Stimulated activated naive CD8-positive, alpha-beta T cell treated with anti-CD3 and anti-CD28 coated beads, Interleukin-15, amount 100 ng/mL, for 72 hours (primary cell): ENCODE data around the gene WDR6.
"Not testable (repeated sequence)": the region's sequence is repeated elsewhere in the genome, so short reads cannot be mapped to it uniquely, and the experiment has no call there.

Experiments
- ATAC-seq: fragments of 150-1000 bp; cut with Tn5 transposase; 2 replicates; pipeline ENCODE4 v1.10.0; 2021; ENCODE audit warnings: mild to moderate bottlenecking, moderate library complexity
- DNase-seq, 2 donors: peaks; one replicate each; pipeline ENCODE4 v3.0.0; 2021 to 2022
- H3K27ac Mint-ChIP-seq, 2 donors: one replicate each; pipeline ENCODE4 v1.8.0; 2022; ENCODE audit warnings: mild to moderate bottlenecking in 2 of 2, mixed read lengths in 2 of 2, moderate library complexity in 2 of 2
- H3K27me3 Mint-ChIP-seq: one replicate; pipeline ENCODE4 v1.8.0; 2022; ENCODE audit warnings: mixed read lengths
- H3K4me1 Mint-ChIP-seq: one replicate; pipeline ENCODE4 v1.8.0; 2022; ENCODE audit warnings: mild to moderate bottlenecking, mixed read lengths
- H3K4me3 Mint-ChIP-seq, 2 donors: one replicate each; pipeline ENCODE4 v1.8.0; 2022; ENCODE audit warnings: mild to moderate bottlenecking in 2 of 2, mixed read lengths in 2 of 2, moderate library complexity in 1 of 2
- H3K9me3 Mint-ChIP-seq, 2 donors: one replicate each; pipeline ENCODE4 v1.8.0; 2022; ENCODE audit warnings: mixed read lengths in 2 of 2

WDR6 gene

DNA sequence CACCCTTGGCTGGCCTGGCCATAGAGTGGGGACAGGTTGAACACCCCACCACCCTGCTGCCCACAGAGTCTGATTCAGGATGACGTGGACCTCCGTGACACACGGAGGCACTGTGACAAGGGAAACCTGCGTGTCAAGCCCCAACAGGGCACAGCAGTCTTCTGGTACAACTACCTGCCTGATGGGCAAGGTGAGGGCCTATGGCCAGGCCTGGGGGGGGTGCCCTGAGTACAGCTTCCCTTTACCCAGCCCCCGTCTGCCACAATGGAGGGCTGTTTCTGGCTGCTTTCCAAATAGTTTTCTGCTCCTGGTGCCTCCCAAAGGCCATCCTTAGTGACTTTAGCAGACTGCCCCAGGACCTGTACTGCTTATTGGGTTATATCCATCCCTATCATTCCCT, 1.2 kb upstream of the WDR6 start:
- no peak overlapping the region for H3K27ac Mint-ChIP-seq
- peak overlapping the region; percentile 94 to 99 for H3K4me3 Mint-ChIP-seq
- peaks cover 36% of the 10 kb centered on the region for H3K4me1 Mint-ChIP-seq
- H3K27me3 Mint-ChIP-seq = no peaks in the 10 kb centered on the region
- ATAC-seq = no peak
- no peaks in the 10 kb centered on the region for H3K9me3 Mint-ChIP-seq
- no peak for DNase-seq

DNA sequence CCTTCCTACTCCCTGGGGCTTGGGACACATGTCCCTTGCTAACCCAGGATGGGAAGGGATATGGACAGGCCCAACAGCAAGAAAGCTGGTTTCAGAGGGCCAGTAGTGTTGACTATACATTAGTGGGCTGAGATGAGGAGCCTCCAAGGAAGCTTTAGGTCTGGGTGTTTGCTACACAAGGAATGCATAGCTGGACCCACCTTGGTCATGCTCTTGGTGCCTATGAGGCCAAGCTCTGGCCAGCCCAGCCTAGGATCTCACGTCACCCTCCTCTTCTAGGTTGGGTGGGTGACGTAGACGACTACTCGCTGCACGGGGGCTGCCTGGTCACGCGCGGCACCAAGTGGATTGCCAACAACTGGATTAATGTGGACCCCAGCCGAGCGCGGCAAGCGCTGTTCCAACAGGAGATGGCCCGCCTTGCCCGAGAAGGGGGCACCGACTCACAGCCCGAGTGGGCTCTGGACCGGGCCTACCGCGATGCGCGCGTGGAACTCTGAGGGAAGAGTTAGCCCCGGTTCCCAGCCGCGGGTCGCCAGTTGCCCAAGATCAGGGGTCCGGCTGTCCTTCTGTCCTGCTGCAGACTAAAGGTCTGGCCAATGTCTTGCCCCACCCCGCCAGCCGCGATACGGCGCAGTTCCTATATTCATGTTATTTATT, 653 bp upstream of the WDR6 start:
- ATAC-seq (no peak), DNase-seq (no peak)
- H3K4me3 Mint-ChIP-seq = peak overlapping the region; percentile 94 to 99
- peak overlapping the region; percentile 99 to 100 for H3K27ac Mint-ChIP-seq
- H3K27me3 Mint-ChIP-seq = no peaks in the 10 kb centered on the region
- no peaks in the 10 kb centered on the region for H3K9me3 Mint-ChIP-seq
- peaks cover 36% of the 10 kb centered on the region for H3K4me1 Mint-ChIP-seq

DNA sequence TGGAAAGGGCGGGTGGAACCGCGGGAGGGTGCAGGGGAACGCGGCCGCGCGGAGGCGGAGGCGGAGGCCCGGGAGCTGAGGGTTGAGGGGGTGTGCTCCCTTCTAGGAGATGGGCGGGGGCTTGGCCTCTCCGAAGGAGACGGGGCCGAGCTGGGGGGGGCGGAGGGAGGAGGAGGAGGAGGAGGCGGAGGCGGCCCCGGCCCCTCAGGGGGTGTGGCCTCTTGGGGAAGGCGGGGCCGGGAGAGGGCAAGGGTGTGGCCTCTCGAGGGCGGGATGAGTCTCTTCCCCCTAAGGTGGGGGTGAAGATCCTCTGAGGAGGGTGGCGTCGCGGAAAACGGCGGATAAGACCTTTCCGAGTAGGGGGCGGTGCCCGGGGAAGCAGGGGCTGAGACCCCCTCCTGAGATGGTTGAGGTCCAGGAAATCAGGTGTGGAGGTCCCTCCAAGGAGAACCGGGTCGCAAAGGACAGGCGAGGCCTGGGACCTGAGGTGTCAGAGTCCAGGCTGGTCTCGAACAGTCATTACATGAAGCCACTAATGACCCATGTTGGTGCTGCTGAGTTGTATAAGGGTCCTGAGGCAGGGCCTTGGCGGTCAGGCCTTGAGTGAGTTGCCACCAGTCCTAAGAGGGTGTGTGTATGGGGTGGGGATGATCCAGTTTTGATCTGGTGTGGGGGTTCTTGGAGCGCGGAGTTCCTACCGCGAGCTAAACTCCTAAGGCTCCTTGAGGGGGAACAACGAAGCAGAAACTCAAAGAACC, 759 bp downstream of the WDR6 start:
- ATAC-seq (peak; percentile 66), DNase-seq (peak; percentile 80 to 88)
- Mint-ChIP-seq H3K27ac (peak overlapping the region; percentile 99 to 100), H3K4me1 (peaks cover 44% of the 10 kb centered on the region), H3K27me3 (no peaks in the 10 kb centered on the region), H3K9me3 (no peaks in the 10 kb centered on the region), H3K4me3 (peak overlapping the region; percentile 94 to 99)

DNA sequence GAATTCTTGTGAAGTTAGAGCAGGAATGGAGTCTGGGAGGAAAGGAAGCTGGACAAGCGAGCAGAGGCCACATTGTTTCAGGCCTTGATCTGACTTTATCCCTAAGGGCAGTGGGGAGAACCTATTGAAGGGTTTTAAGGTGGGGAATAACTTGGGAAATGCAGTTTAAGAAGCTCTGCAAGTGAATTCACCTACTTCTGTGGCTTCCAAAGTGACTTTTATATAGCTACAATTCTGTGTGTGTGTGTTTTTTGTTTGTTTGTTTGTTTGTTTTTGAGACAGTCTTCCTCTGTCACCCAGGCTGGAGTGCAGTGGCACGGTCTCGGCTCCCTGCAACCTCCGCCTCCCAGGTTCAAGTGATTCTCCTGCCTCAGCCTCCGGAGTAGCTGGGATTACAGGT, 1.4 kb downstream of the WDR6 start:
- Mint-ChIP-seq H3K4me1 (peaks cover 51% of the 10 kb centered on the region), H3K4me3 (peak overlapping the region; percentile 94 to 99), H3K27ac (peak overlapping the region in 1 of 2 donors; percentile 100)
- not testable (repeated sequence) for ATAC-seq, H3K27me3 Mint-ChIP-seq, DNase-seq, H3K9me3 Mint-ChIP-seq

DNA sequence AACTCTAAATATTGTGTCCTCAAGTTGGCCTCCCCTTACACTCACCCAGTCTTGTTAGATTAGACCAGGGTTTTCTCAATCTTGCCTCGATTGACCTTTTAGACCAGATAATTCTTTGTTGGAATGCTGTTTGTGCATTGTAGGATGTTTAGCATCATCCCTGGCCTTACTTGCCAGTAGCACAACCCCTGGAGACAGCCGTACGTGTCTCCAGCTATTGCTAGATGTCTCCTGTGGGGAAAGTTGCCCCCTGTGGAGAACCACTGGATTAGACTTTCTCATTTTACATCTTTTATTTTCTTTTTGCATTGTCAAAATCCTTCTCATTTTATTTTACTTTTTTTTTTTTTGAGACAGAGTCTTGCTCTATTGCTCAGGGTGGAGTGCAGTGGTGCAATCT, 2.2 kb downstream of the WDR6 start:
- H3K4me3 Mint-ChIP-seq = peak overlapping the region; percentile 3 to 20
- ATAC-seq = no peak
- peak overlapping the region in 1 of 2 donors; percentile 74 for H3K27ac Mint-ChIP-seq

DNA sequence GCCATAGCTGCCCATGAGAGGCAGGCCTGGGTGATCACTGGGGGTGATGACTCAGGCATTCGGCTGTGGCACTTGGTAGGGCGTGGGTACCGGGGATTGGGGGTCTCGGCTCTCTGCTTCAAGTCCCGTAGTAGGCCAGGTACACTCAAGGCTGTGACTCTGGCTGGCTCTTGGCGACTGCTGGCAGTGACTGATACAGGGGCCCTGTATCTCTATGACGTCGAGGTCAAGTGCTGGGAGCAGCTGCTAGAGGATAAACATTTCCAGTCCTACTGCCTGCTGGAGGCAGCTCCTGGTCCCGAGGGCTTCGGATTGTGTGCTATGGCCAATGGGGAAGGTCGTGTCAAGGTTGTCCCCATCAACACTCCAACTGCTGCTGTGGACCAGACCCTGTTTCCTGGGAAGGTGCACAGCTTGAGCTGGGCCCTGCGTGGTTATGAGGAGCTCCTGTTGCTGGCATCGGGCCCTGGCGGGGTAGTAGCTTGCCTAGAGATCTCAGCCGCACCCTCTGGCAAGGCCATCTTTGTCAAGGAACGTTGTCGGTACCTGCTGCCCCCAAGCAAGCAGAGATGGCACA, 5.3 kb downstream of the WDR6 start:
- DNase-seq = no peak
- Mint-ChIP-seq H3K9me3 (no peaks in the 10 kb centered on the region), H3K27me3 (no peaks in the 10 kb centered on the region), H3K4me1 (peaks cover 59% of the 10 kb centered on the region), H3K27ac (peak overlapping the region in 1 of 2 donors; percentile 71), H3K4me3 (no peak overlapping the region)
- ATAC-seq = no peak

More for the DNA sequence above, 2.2 kb downstream of the WDR6 start:
- no peak for DNase-seq
- Mint-ChIP-seq H3K9me3 (no peaks in the 10 kb centered on the region), H3K27me3 (no peaks in the 10 kb centered on the region), H3K4me1 (peaks cover 55% of the 10 kb centered on the region)

DNA sequence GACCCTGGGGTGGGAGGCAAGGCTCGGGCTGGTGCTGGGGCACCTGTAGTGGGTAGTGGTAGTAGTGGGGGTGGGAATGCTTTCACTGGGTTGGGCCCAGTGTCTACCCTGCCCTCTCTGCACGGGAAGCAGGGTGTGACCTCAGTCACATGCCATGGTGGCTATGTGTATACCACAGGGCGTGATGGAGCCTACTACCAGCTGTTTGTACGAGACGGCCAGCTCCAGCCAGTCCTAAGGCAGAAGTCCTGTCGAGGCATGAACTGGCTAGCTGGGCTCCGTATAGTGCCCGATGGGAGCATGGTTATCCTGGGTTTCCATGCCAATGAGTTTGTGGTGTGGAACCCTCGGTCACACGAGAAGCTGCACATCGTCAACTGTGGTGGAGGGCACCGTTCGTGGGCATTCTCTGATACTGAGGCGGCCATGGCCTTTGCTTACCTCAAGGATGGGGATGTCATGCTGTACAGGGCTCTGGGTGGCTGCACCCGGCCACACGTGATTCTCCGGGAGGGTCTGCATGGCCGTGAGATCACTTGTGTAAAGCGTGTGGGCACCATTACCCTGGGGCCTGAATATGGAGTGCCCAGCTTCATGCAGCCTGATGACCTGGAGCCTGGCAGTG, 6.0 kb downstream of the WDR6 start:
- ATAC-seq = no peak
- no peak for DNase-seq
- Mint-ChIP-seq H3K27me3 (no peaks in the 10 kb centered on the region), H3K4me3 (no peak overlapping the region), H3K27ac (peak overlapping the region in 1 of 2 donors; percentile 80), H3K4me1 (peaks cover 56% of the 10 kb centered on the region), H3K9me3 (no peaks in the 10 kb centered on the region)

DNA sequence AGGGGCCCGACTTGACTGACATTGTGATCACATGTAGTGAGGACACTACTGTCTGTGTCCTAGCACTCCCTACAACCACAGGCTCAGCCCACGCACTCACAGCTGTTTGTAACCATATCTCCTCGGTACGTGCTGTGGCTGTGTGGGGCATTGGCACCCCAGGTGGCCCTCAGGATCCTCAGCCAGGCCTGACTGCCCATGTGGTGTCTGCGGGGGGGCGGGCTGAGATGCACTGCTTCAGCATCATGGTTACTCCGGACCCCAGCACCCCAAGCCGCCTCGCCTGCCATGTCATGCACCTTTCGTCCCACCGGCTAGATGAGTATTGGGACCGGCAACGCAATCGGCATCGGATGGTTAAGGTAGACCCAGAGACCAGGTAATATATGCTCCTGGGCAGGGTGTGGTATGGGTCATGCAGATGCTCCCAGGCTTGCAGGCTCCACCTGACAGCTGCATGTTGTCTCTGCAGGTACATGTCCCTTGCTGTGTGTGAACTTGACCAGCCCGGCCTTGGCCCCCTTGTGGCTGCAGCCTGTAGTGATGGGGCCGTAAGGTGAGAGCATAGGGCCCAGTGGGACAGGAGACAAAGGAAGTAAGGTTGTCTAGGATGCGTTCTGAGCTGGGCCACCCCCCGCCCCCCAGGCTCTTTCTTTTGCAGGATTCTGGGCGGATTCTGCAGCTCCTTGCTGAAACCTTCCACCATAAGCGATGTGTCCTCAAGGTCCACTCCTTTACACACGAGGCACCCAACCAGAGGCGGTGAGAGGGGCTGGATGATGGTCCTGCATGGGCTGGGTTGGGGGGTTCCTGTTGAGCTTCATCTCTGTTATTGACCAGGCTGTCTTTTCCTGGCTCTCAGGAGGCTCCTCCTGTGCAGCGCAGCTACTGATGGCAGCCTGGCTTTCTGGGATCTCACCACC, 6.8 kb downstream of the WDR6 start:
- Mint-ChIP-seq H3K27ac (peak overlapping the region in 1 of 2 donors; percentile 80), H3K4me3 (no peak overlapping the region), H3K27me3 (no peaks in the 10 kb centered on the region), H3K9me3 (no peaks in the 10 kb centered on the region), H3K4me1 (peaks cover 50% of the 10 kb centered on the region)
- ATAC-seq (peak; percentile 57), DNase-seq (peak; percentile 46 to 55)

DNA sequence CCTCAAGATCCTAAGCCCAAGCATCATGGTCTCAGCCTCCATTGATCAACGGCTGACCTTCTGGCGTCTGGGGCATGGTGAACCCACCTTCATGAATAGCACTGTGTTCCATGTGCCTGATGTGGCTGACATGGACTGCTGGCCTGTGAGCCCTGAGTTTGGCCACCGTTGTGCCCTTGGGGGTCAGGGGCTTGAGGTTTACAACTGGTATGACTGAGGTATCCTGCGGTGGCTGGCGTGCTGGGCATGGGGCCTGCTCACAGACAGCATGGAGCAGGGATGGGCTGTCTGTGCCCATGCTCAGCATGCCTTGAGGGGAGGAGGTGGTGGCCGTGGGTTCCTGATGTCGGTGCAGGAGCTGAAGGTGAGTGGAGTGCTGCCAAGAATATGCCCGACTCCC, 7.9 kb downstream of the WDR6 start:
- Mint-ChIP-seq H3K4me1 (peaks cover 52% of the 10 kb centered on the region), H3K27ac (peak overlapping the region in 1 of 2 donors; percentile 96), H3K4me3 (no peak overlapping the region), H3K27me3 (no peaks in the 10 kb centered on the region), H3K9me3 (no peaks in the 10 kb centered on the region)
- no peak for ATAC-seq
- no peak for DNase-seq

DNA sequence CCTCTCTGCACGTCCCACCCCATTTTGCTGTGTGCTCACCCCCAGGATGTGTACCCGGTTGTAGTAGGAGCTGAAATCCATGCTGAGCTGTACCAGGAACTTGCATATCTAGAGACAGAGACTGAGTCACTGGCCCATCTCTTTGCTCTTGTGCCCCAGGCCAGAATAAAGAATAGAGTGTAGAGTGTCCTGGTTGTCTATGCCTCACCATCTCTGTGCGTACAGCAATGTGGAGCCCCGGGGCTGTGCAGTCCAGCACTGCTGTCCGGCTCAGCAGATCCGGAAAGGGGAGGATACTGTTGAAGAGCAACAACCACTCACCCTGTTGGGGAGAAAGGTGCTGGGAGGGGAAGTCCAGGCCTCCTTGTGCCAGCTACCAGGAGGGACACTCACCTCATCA, 8.6 kb downstream of the WDR6 start:
- Mint-ChIP-seq H3K4me3 (no peak overlapping the region), H3K27me3 (no peaks in the 10 kb centered on the region), H3K9me3 (no peaks in the 10 kb centered on the region), H3K4me1 (peaks cover 55% of the 10 kb centered on the region), H3K27ac (no peak overlapping the region)
- DNase-seq = no peak
- ATAC-seq = no peak

DNA sequence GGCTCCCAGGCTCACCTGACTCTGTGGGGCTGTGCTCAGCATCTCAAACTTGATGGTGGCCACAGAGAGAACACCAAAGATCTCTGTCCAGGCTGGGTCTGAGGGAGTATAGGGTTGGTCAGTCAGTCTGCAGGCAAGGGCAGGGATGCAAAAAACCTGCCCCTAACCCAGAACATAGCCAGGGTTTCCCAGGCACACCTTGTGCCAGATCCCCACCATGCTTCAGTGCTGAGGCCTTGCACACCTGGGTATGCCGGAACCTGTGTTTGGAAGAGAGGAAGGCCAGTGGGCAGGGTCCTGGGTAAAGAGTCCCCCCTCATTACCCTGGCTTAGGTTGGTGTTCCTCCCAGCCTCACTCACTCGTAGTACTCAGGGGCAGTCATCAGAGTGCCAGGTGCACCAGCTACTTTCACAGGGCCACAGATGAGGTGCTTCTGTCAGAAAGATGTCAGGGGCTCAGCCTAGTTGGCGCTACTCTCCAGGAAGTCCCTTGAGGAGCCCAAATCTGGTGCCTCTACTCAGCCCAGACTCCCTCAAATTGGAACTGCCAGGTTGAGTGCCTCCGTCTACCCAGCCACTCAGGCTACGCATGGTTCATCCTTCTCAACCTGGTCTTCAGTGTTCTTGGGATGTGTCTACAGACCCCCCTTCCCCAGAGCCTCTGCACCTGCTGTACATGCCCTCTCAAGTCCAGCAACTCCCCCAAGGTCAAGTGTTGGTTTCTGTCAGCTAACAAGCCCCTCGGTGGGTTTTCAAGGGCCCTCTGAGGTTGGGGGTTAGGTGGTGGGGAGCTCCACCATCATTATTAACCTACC, 9.4 kb downstream of the WDR6 start:
- no peak for ATAC-seq
- Mint-ChIP-seq H3K4me1 (peaks cover 55% of the 10 kb centered on the region), H3K27ac (no peak overlapping the region)

DNA sequence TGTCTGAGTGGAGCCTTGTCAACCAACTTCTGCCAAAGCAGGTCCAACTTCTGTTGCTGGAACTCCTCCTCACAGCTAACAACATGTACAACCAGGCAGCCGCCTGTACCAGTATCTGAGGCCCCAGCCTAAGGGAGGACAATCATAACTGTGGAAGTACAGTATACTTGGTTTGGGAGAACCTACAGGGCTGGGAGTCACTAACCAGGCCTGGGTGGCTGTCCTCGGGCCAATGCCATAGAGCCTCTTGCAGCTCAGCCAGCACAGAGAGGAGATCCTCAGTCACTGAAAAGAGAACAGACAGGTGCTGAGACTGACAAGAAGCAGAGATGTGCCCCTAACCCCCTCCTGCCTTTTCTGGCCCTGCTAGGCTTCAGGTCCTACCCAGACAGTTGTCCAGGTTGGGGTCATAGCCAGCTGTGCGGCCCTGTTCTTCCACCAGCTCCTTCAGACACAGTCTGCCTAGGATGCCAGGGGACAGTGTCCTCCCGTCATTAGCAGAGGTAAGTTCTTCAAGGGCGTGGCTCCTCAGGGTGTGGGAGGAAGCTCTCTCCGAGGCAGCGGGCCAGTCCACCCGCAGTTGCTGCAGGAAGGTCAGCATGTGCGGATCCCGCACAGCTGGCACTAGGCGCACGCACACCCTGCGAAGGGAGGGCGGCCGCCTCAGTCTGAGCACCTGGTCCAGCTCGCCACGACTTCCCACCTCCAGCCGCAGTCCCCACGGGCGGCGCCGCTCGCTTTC, 10.2 kb downstream of the WDR6 start:
- Mint-ChIP-seq H3K27ac (peak overlapping the region in 1 of 2 donors; percentile 56), H3K9me3 (no peaks in the 10 kb centered on the region), H3K27me3 (no peaks in the 10 kb centered on the region), H3K4me1 (peaks cover 47% of the 10 kb centered on the region), H3K4me3 (peak overlapping the region; percentile 98)
- DNase-seq (no peak), ATAC-seq (no peak)

More for the DNA sequence above, 9.4 kb downstream of the WDR6 start:
- no peaks in the 10 kb centered on the region for H3K9me3 Mint-ChIP-seq
- no peak for DNase-seq
- H3K4me3 Mint-ChIP-seq = no peak overlapping the region
- H3K27me3 Mint-ChIP-seq = no peaks in the 10 kb centered on the region

DNA sequence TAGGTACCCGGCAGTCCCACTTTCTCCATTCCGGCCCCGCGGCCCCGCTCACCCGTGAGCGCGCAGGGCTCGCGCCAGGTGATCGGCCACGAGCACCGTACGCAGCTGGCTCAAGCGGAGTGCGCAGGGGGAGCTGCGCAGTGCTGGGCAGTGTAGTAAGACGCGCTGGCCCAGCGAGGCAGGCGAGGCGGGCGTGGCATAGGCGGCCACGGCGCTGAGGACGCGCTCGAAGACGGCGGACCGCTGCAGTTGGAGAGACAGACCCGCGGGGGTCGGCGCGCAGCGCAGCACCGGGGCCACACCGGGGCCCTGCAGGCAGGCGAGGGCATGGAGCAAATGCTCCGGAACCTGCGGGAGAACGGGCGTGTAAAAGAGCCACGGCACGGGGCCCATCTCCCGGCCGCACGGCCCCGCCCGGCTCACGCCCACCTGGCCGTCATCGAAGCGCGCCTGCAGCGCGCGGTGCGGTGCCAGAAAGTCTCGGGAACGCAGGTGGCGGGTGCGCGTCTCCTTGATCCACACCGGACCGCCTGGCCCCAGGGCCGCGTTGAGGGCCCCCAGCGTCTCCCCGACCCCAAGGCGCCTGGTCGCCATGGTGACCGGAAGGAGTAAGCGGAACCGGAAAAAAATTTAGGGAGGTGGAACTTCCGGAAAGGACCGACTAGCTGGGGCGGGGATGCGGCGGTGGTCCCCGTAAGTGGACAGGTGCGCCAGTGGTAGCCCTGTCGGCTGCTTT, 10.9 kb downstream of the WDR6 start, which contains the start of gene DALRD3:
Gene DALRD3 (minus strand): TSS at position 610 of the 736 bp plus-strand sequence. CDS start 16 bp downstream, at position 594.
- no peaks in the 10 kb centered on the region for H3K27me3 Mint-ChIP-seq
- peak within 1 kb of the TSS; percentile 59 to 86 for H3K27ac Mint-ChIP-seq
- H3K4me1 Mint-ChIP-seq = peaks cover 47% of the 10 kb centered on the region
- DNase-seq = peak; percentile 67 to 71
- peak within 1 kb of the TSS; percentile 98 for H3K4me3 Mint-ChIP-seq
- H3K9me3 Mint-ChIP-seq = no peaks in the 10 kb centered on the region
- peak; percentile 10 for ATAC-seq
